ENCODE data around the gene LRP1-AS.

DNA sequence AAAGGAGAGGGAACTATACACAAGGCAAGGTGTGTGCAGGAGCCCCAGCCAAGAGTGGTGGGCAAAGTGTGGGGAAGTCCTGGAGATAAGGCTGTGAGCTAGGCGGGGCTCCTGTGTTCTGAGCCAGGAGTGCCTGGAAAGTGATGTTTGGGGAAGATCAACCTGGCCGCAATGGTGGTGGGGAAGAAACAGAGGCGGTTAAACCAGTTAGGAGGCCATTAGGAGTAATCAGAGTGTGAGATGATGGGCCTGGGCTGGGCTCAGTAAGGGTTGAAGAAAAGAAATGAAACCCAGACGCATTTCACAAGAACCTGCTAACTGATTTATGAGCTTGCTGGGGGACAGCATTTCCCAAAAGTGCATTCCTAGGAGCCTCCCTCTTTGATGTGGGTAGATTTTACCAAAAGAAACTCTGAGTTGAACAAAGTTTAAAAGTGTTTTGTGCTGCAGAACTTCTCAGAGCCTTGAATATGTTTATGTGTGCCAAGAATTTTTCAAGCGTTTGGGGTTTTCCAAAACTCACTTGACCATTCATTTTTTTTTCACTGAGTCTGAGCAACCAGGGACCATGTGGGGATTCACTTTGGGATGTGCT lies 34.2 kb upstream of the LRP1-AS start:
- TF ChIP-seq POLR2AphosphoS5 (IDR thresholded peaks at IDR 0.05) = no peak
- TF ChIP-seq, protein P1, sequence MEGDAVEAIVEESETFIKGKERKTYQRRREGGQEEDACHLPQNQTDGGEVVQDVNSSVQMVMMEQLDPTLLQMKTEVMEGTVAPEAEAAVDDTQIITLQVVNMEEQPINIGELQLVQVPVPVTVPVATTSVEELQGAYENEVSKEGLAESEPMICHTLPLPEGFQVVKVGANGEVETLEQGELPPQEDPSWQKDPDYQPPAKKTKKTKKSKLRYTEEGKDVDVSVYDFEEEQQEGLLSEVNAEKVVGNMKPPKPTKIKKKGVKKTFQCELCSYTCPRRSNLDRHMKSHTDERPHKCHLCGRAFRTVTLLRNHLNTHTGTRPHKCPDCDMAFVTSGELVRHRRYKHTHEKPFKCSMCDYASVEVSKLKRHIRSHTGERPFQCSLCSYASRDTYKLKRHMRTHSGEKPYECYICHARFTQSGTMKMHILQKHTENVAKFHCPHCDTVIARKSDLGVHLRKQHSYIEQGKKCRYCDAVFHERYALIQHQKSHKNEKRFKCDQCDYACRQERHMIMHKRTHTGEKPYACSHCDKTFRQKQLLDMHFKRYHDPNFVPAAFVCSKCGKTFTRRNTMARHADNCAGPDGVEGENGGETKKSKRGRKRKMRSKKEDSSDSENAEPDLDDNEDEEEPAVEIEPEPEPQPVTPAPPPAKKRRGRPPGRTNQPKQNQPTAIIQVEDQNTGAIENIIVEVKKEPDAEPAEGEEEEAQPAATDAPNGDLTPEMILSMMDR (IDR thresholded peaks at IDR 0.05) = no peak
- TF ChIP-seq POLR2A (IDR thresholded peaks at IDR 0.05) = no peak

Data from prostate gland (tissue), 2 donors.